ENCODE results near the gene NRXN2.

NRXN2 gene

GRCh38 chr11:64721359-64721699 is 1.7 kb downstream of the NRXN2 start:
- TF ChIP-seq FOXP2 (optimal IDR thresholded peaks at IDR 0.05; ENCODE audit: borderline replicate concordance, extremely low read depth, extremely low read length, insufficient read depth) (no peak), POLR2AphosphoS5 (IDR thresholded peaks at IDR 0.05; ENCODE audit: low read depth, low read length) (no peak), SIN3A (IDR thresholded peaks at IDR 0.05; ENCODE audit: borderline replicate concordance, insufficient read depth, low read length) (no peak), TAF1 (IDR thresholded peaks at IDR 0.05; ENCODE audit: borderline replicate concordance, insufficient read depth, low read length) (no peak), REST (IDR thresholded peaks at IDR 0.05; ENCODE audit: insufficient read depth in 1 of 2, low read depth in 2 of 2, low read length in 2 of 2) (no peak)

- TF ChIP-seq POLR2AphosphoS5 (IDR thresholded peaks at IDR 0.05; ENCODE audit: low read depth, low read length): no peak
- TF ChIP-seq SIN3A (IDR thresholded peaks at IDR 0.05; ENCODE audit: borderline replicate concordance, insufficient read depth, low read length): no peak
- no peak for TF ChIP-seq FOXP2 (optimal IDR thresholded peaks at IDR 0.05; ENCODE audit: borderline replicate concordance, extremely low read depth, extremely low read length, insufficient read depth)
- TF ChIP-seq REST (IDR thresholded peaks at IDR 0.05; ENCODE audit: insufficient read depth in 1 of 2, low read depth in 2 of 2, low read length in 2 of 2): no peak
- TF ChIP-seq TAF1 (IDR thresholded peaks at IDR 0.05; ENCODE audit: borderline replicate concordance, insufficient read depth, low read length): no peak
Observed at GRCh38 chr11:64720640-64721358, 2.2 kb downstream of the NRXN2 start.

- TF ChIP-seq TAF1 (IDR thresholded peaks at IDR 0.05; ENCODE audit: borderline replicate concordance, insufficient read depth, low read length) (no peak), SIN3A (IDR thresholded peaks at IDR 0.05; ENCODE audit: borderline replicate concordance, insufficient read depth, low read length) (no peak), REST (IDR thresholded peaks at IDR 0.05; ENCODE audit: insufficient read depth in 1 of 2, low read depth in 2 of 2, low read length in 2 of 2) (no peak)
Observed at GRCh38 chr11:64720167-64720566, 2.8 kb downstream of the NRXN2 start.

GRCh38 chr11:64719406-64719805 is 3.6 kb downstream of the NRXN2 start:
- TF ChIP-seq REST (IDR thresholded peaks at IDR 0.05; ENCODE audit: insufficient read depth in 1 of 2, low read depth in 2 of 2, low read length in 2 of 2) (no peak), TAF1 (IDR thresholded peaks at IDR 0.05; ENCODE audit: borderline replicate concordance, insufficient read depth, low read length) (no peak), SIN3A (IDR thresholded peaks at IDR 0.05; ENCODE audit: borderline replicate concordance, insufficient read depth, low read length) (no peak), POLR2AphosphoS5 (IDR thresholded peaks at IDR 0.05; ENCODE audit: low read depth, low read length) (no peak), FOXP2 (optimal IDR thresholded peaks at IDR 0.05; ENCODE audit: borderline replicate concordance, extremely low read depth, extremely low read length, insufficient read depth) (no peak)

GRCh38 chr11:64718780-64719124 is 4.2 kb downstream of the NRXN2 start:
- TF ChIP-seq SIN3A (IDR thresholded peaks at IDR 0.05; ENCODE audit: borderline replicate concordance, insufficient read depth, low read length) (no peak), REST (IDR thresholded peaks at IDR 0.05; ENCODE audit: insufficient read depth in 1 of 2, low read depth in 2 of 2, low read length in 2 of 2) (no peak), POLR2AphosphoS5 (IDR thresholded peaks at IDR 0.05; ENCODE audit: low read depth, low read length) (no peak), TAF1 (IDR thresholded peaks at IDR 0.05; ENCODE audit: borderline replicate concordance, insufficient read depth, low read length) (no peak), FOXP2 (optimal IDR thresholded peaks at IDR 0.05; ENCODE audit: borderline replicate concordance, extremely low read depth, extremely low read length, insufficient read depth) (no peak)
